Ovary (tissue), 9 donors: Measurements from ENCODE around the gene PRDM7. TPM values are rescaled to one million over a fixed set of nuclear protein-coding genes. Genes with fewer than 3 reads are reported as not detected.
"Not testable (repeated sequence)": the region's sequence is repeated elsewhere in the genome, so short reads cannot be mapped to it uniquely, and the experiment has no call there.

Experiments used
- DNase-seq, 5 donors: peaks; one replicate each; pipeline ENCODE4 v3.0.0-alpha.2; 2019 to 2020
- H3K27ac ChIP-seq, 2 donors: fragments of 200-600 bp; one replicate each; pipeline versions ENCODE4 v1.5.1 to v1.8.0; 2019 to 2022
- H3K27me3 ChIP-seq: fragments of 200-600 bp; one replicate; pipeline ENCODE4 v1.8.0; 2022
- H3K36me3 ChIP-seq: fragments of 200-600 bp; sonication (generic); one replicate; pipeline ENCODE4 v1.5.1; 2019
- H3K4me1 ChIP-seq: one replicate; pipeline ENCODE4 v1.8.1; 2013; ENCODE audit warnings: mild to moderate bottlenecking, moderate library complexity; ENCODE audit not compliant: insufficient read depth
- H3K4me3 ChIP-seq: fragments of 200-600 bp; sonication (generic); one replicate; pipeline ENCODE4 v1.5.1; 2017
- H3K9me3 ChIP-seq, 2 donors: fragments of 200-600 bp in 1 of 2; sonication (generic) in 1 of 2; one replicate each; pipeline versions ENCODE4 v1.5.1 to v1.8.1; 2013 to 2019; ENCODE audit warnings: mild to moderate bottlenecking in 1 of 2, moderate library complexity in 1 of 2
- CTCF ChIP-seq, 3 donors: fragments of 450-650 bp in 2 of 3; fragments of 200-600 bp in 1 of 3; IDR thresholded peaks; one replicate each; pipeline versions ENCODE4 v1.5.1 to v1.8.0; 2016 to 2022; ENCODE audit warnings: antibody characterized with exemption in 3 of 3, mild to moderate bottlenecking in 1 of 3
- EP300 ChIP-seq: sonication (generic); formaldehyde crosslinking; IDR thresholded peaks from one replicate; pipeline ENCODE4 v1.6.1; 2017; ENCODE audit warnings: antibody characterized with exemption
- POLR2A ChIP-seq: fragments of 450-650 bp; IDR thresholded peaks from one replicate; pipeline ENCODE4 v1.6.1; 2017; ENCODE audit warnings: antibody characterized with exemption, mild to moderate bottlenecking, moderate library complexity
- WGBS, 3 donors: extraction: QIAGEN DNeasy Blood & Tissue Kit in 1 of 3; methylation state at CpG; one replicate each; pipeline versions ENCODE4 v1.1.5 to v1.1.7; 2013 to 2017; 5-methylcytosine and 5-hydroxymethylcytosine counted together
- intact Hi-C, 4 donors: fragments of 100-400 bp; cut with DNase I; formaldehyde crosslinking; loops; one replicate each; pipeline versions ENCODE4 v1.11.0 to v1.15.1; 2022 to 2023
- polyA plus RNA-seq, 2 donors: library from polyadenylated mRNA; stranded (reverse); fragments of 200-250 nt in 1 of 2; fragments of 350-450 nt in 1 of 2; fragmentation: Illumina TruSeq in 1 of 2; extraction: RNeasy Lipid Tissue Mini Kit (QIAGEN cat#74804) in 1 of 2; gene quantifications; one replicate each; pipeline ENCODE4 v1.2.3, GENCODE V29; 2013 to 2014
- total RNA-seq, 7 donors: library from RNA; depleted of rRNA in 2 of 7; stranded (reverse); fragments of >200 nt in 2 of 7; fragmentation: NEBNext Ultra II Directional in 3 of 7; extraction: Animal tissue kit (Norgen Biotek cat#: 25700) in 3 of 7; gene quantifications; one replicate each; pipeline versions ENCODE4 v1.1.0 to v1.2.4, GENCODE V29; 2016 to 2023
- donor health status: DM: no; HTN: no; CAD: no; lungs with moderate emphysema.
- donor health status: DM: no; HTN: no; CAD: no.
- donor health status: Bipolar disorder and iron deficiency.
- donor health status: DM: yes; HTN: yes; CAD: no.
- donor health status: DM: no; HTN: no; CAD: no.
- donor health status: DM: yes; HTN: yes; CAD: no.

Gene PRDM7
- total and polyA plus RNA-seq, 9 donors, result not detected

DNA sequence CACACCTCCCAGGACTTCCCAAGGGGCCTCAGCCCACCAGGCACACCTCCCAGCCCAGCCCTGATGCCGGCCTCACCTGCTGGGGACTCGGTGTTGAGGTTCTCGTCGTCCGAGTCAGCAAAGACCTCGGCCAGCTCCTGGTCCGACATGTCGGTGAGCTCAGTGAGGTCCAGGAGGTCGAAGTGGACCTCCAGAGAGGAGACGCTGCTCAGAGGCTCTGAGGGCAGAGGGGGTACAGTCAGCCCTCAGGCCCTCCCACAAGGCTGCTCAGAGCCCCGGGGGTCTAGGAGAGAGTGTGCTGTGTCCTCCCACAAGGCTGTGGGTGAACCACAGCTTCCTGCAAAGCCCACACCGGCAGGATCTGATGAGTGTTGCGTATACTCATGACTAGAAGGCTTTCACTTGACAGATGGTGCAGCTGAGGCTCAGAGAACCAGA, 68.4 kb downstream of the PRDM7 start:
- Histone ChIP-seq H3K27me3 (no peaks in the 10 kb centered on the region), H3K36me3 (no peaks in the 10 kb centered on the region), H3K4me3 (no peak overlapping the region), H3K9me3 (no peaks in the 10 kb centered on the region), H3K27ac (no peak overlapping the region), H3K4me1 (no peaks in the 10 kb centered on the region)
- no peak for TF ChIP-seq POLR2A
- no peak for TF ChIP-seq CTCF (IDR thresholded peaks at IDR 0.05)
- TF ChIP-seq EP300, result no peak
- WGBS, 3 donors, result 64 to 74% (median 67%) methylated on average over 13 of the region's 13 CpGs
- no peak for DNase-seq
- intact Hi-C loops, result no loop called here

DNA sequence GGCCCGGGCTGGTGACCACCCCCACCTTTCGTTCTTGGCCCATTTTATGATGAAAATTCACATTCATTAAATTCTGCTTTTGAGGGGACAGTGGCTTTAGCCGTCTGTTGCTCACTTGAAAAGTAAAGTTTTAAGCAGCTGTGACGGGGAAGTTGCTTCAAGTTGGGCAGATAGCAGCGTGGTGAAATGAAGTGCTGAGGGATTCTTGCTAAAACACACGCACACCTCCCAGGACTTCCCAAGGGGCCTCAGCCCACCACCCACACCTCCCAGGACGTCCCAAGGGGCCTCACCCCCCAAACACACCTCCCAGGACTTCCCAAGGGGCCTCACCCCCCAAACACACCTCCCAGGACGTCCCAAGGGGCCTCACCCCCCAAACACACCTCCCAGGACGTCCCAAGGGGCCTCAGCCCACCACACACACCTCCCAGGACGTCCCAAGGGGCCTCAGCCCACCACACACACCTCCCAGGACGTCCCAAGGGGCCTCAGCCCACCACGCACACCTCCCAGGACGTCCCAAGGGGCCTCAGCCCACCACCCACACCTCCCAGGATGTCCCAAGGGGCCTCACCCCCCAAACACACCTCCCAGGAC, 69.4 kb downstream of the PRDM7 start:
- H3K4me3 ChIP-seq, DNase-seq, intact Hi-C loops, H3K9me3 ChIP-seq, H3K27me3 ChIP-seq, H3K36me3 ChIP-seq, H3K4me1 ChIP-seq, H3K27ac ChIP-seq: not testable (repeated sequence)
- whole genome bisulfite sequencing, 3 donors, result 71 to 79% (median 72%) methylated on average over 11 to 13 of the region's 13 CpGs

DNA sequence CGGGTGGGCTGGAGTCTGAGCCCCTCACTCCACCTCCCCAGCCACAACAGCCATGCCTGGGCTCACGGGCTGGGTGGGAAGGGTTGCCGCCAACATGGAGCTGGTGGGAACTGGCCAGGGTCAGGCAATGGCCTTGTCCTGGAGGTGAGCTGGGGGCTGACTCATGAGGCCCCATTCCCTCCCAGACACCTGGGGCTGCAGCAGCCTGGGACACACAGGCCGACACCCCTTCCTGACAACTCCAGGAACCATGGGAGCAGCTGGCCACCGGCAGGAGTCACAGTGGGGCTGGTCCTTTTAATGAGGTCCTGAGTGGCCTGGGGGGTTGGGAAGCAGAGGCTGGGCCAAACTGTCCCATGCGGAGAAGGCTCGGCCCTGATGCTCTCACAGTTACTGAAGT, 70.1 kb downstream of the PRDM7 start:
- H3K36me3 ChIP-seq, result no peaks in the 10 kb centered on the region
- 81 to 87% (median 84%) methylated on average over 7 of the region's 7 CpGs for WGBS, 3 donors
- no peaks in the 10 kb centered on the region for H3K27me3 ChIP-seq
- intact Hi-C loops, result no loop called here
- H3K9me3 ChIP-seq, result no peaks in the 10 kb centered on the region
- H3K4me1 ChIP-seq, result no peaks in the 10 kb centered on the region
- H3K4me3 ChIP-seq, result no peak overlapping the region
- TF ChIP-seq CTCF (IDR thresholded peaks at IDR 0.05) (no peak), POLR2A (no peak), EP300 (no peak)
- no peak overlapping the region for H3K27ac ChIP-seq
- DNase-seq, result no peak

Other genes with a start within 250 kb of the PRDM7 start
- 10 to 100 TPM in 1 of 7 donors, 1 to 10 TPM in 5, under 1 TPM in 1; 0.95 to 28.7 (median 6.1) TPM for gene SPIRE2, start 248.9 kb downstream of the PRDM7 start, total RNA-seq
- gene SPIRE2, start 248.9 kb downstream of the PRDM7 start, polyA plus RNA-seq, result 1 to 10 TPM; 2.5 to 2.9 TPM
- gene TCF25, start 203.7 kb downstream of the PRDM7 start, total RNA-seq, result 100 to 1,000 TPM; 132 to 210 (median 185) TPM
- gene TCF25, start 203.7 kb downstream of the PRDM7 start, polyA plus RNA-seq, result 100 to 1,000 TPM; 122 to 186 TPM
- 1 to 10 TPM; 3.6 to 8.5 (median 6.2) TPM for gene MC1R, start 158.5 kb downstream of the PRDM7 start, total RNA-seq
- gene MC1R, start 158.5 kb downstream of the PRDM7 start, polyA plus RNA-seq, result 1 to 10 TPM in 1 of 2 donors, under 1 TPM in 1; 0.42 to 4.4 TPM
- gene TUBB3, start 154.0 kb downstream of the PRDM7 start, total RNA-seq, result 10 to 100 TPM in 1 of 7 donors, 1 to 10 TPM in 5, under 1 TPM in 1; 0.73 to 22.6 (median 2.5) TPM
- gene TUBB3, start 154.0 kb downstream of the PRDM7 start, polyA plus RNA-seq, result 1 to 10 TPM; 1.4 to 2.7 TPM
- 10 to 100 TPM; 37.8 to 64.4 (median 53.3) TPM for gene DEF8, start 128.6 kb downstream of the PRDM7 start, total RNA-seq
- gene DEF8, start 128.6 kb downstream of the PRDM7 start, polyA plus RNA-seq, result 10 to 100 TPM; 17.9 to 44.4 TPM
- gene DBNDD1, start 57.9 kb downstream of the PRDM7 start, total RNA-seq, result 1 to 10 TPM; 1.3 to 6.2 (median 2.5) TPM
- gene DBNDD1, start 57.9 kb downstream of the PRDM7 start, polyA plus RNA-seq, result 1 to 10 TPM in 1 of 2 donors, under 1 TPM in 1; 0.97 to 1.5 TPM